ENCODE data around the gene TIMP3. TPM values are rescaled to one million over a fixed set of nuclear protein-coding genes. Genes with fewer than 3 reads are reported as not detected.
"Not testable (repeated sequence)": the region's sequence is repeated elsewhere in the genome, so short reads cannot be mapped to it uniquely, and the experiment has no call there.

The TIMP3 gene
- total RNA-seq, 2 experiments from 2014 or later = not detected

GRCh38 chr22:32868946-32869345 lies 67.4 kb downstream of the TIMP3 start:
- no peaks in the 10 kb centered on the region for H3K9me3 Mint-ChIP-seq (ENCODE audit: low read depth)
- ATAC-seq (no peak), DNase-seq (no peak)
- CTCF ChIA-PET = no interaction called here
- H3K4me3 Mint-ChIP-seq = no peak overlapping the region
- H3K27me3 Mint-ChIP-seq = no peaks in the 10 kb centered on the region
- no peaks in the 10 kb centered on the region for H3K4me1 Mint-ChIP-seq
- no peak overlapping the region for H3K27ac Mint-ChIP-seq
- no peaks in the 10 kb centered on the region for H3K36me3 Mint-ChIP-seq

GRCh38 chr22:32870474-32870873 lies 69.0 kb downstream of the TIMP3 start:
- ATAC-seq = no peak
- no peaks in the 10 kb centered on the region for H3K36me3 Mint-ChIP-seq
- no peaks in the 10 kb centered on the region for H3K9me3 Mint-ChIP-seq (ENCODE audit: low read depth)

GRCh38 chr22:32873604-32874003 lies 72.1 kb downstream of the TIMP3 start:
- H3K36me3 Mint-ChIP-seq; CTCF ChIA-PET; H3K4me3 Mint-ChIP-seq; H3K27ac Mint-ChIP-seq; DNase-seq; ATAC-seq; H3K9me3 Mint-ChIP-seq (ENCODE audit: low read depth); H3K27me3 Mint-ChIP-seq; H3K4me1 Mint-ChIP-seq: not testable (repeated sequence)

More at GRCh38 chr22:32870474-32870873, 69.0 kb downstream of the TIMP3 start:
- H3K27me3 Mint-ChIP-seq = no peaks in the 10 kb centered on the region
- no peak overlapping the region for H3K4me3 Mint-ChIP-seq
- no peak overlapping the region for H3K27ac Mint-ChIP-seq
- CTCF ChIA-PET = no interaction called here
- no peak for DNase-seq
- no peaks in the 10 kb centered on the region for H3K4me1 Mint-ChIP-seq

GRCh38 chr22:32874385-32874784 lies 72.9 kb downstream of the TIMP3 start:
- Mint-ChIP-seq H3K27me3 (peaks cover 3% of the 10 kb centered on the region), H3K9me3 (ENCODE audit: low read depth) (no peaks in the 10 kb centered on the region), H3K4me1 (no peaks in the 10 kb centered on the region), H3K4me3 (no peak overlapping the region), H3K36me3 (no peaks in the 10 kb centered on the region), H3K27ac (no peak overlapping the region)
- CTCF ChIA-PET = no interaction called here
- ATAC-seq (no peak), DNase-seq (no peak)

- Mint-ChIP-seq H3K36me3 (no peaks in the 10 kb centered on the region), H3K9me3 (ENCODE audit: low read depth) (no peaks in the 10 kb centered on the region), H3K27ac (no peak overlapping the region), H3K4me1 (no peaks in the 10 kb centered on the region), H3K27me3 (peaks cover 3% of the 10 kb centered on the region), H3K4me3 (no peak overlapping the region)
- no peak for DNase-seq
- CTCF ChIA-PET = no interaction called here
- no peak for ATAC-seq
Observed at GRCh38 chr22:32874976-32875375, 73.5 kb downstream of the TIMP3 start.

GRCh38 chr22:32876516-32876915 lies 75.0 kb downstream of the TIMP3 start:
- Mint-ChIP-seq H3K4me3 (no peak overlapping the region), H3K4me1 (no peaks in the 10 kb centered on the region), H3K36me3 (no peaks in the 10 kb centered on the region), H3K27me3 (peaks cover 6% of the 10 kb centered on the region), H3K27ac (no peak overlapping the region), H3K9me3 (ENCODE audit: low read depth) (no peaks in the 10 kb centered on the region)
- ATAC-seq = no peak
- CTCF ChIA-PET = no interaction called here
- DNase-seq = no peak

GRCh38 chr22:32877196-32877595 lies 75.7 kb downstream of the TIMP3 start:
- Mint-ChIP-seq H3K9me3 (ENCODE audit: low read depth) (no peaks in the 10 kb centered on the region), H3K4me1 (no peaks in the 10 kb centered on the region), H3K4me3 (no peak overlapping the region), H3K36me3 (no peaks in the 10 kb centered on the region), H3K27ac (no peak overlapping the region), H3K27me3 (peaks cover 6% of the 10 kb centered on the region)
- ATAC-seq = no peak
- CTCF ChIA-PET = no interaction called here
- no peak for DNase-seq

- H3K9me3 Mint-ChIP-seq (ENCODE audit: low read depth) = no peaks in the 10 kb centered on the region
- H3K27ac Mint-ChIP-seq = no peak overlapping the region
- ATAC-seq = no peak
- no peak overlapping the region for H3K4me3 Mint-ChIP-seq
- no peak for DNase-seq
- no peaks in the 10 kb centered on the region for H3K36me3 Mint-ChIP-seq
- CTCF ChIA-PET = interaction anchor here (1.0 kb wide), 2 partner anchors 18 to 121 kb away, joined by 3 read pairs; no protein-coding TSS in a partner anchor
- H3K27me3 Mint-ChIP-seq = peaks cover 11% of the 10 kb centered on the region
- no peaks in the 10 kb centered on the region for H3K4me1 Mint-ChIP-seq
Observed at GRCh38 chr22:32879550-32879949, 78.0 kb downstream of the TIMP3 start.

- ATAC-seq = no peak
- H3K4me1 Mint-ChIP-seq = no peaks in the 10 kb centered on the region
- DNase-seq = no peak
- H3K27ac Mint-ChIP-seq = no peak overlapping the region
- H3K27me3 Mint-ChIP-seq = peaks cover 11% of the 10 kb centered on the region
- H3K9me3 Mint-ChIP-seq (ENCODE audit: low read depth) = no peaks in the 10 kb centered on the region
- CTCF ChIA-PET = interaction anchor here (1.0 kb wide), 1 partner anchor 18 kb away, joined by 3 read pairs; no protein-coding TSS in a partner anchor
- H3K4me3 Mint-ChIP-seq = no peak overlapping the region
- no peaks in the 10 kb centered on the region for H3K36me3 Mint-ChIP-seq
Observed at GRCh38 chr22:32880061-32880460, 78.6 kb downstream of the TIMP3 start.

GRCh38 chr22:32880505-32880892 lies 79.0 kb downstream of the TIMP3 start:
- H3K9me3 Mint-ChIP-seq (ENCODE audit: low read depth) = no peaks in the 10 kb centered on the region
- CTCF ChIA-PET = interaction anchor here (1.0 kb wide), 1 partner anchor 19 kb away, joined by 3 read pairs; no protein-coding TSS in a partner anchor
- ATAC-seq (no peak), DNase-seq (no peak)
- no peaks in the 10 kb centered on the region for H3K4me1 Mint-ChIP-seq
- no peak overlapping the region for H3K27ac Mint-ChIP-seq
- no peak overlapping the region for H3K4me3 Mint-ChIP-seq
- H3K36me3 Mint-ChIP-seq = no peaks in the 10 kb centered on the region
- H3K27me3 Mint-ChIP-seq = peaks cover 11% of the 10 kb centered on the region

- DNase-seq (no peak), ATAC-seq (no peak)
- Mint-ChIP-seq H3K4me1 (no peaks in the 10 kb centered on the region), H3K9me3 (ENCODE audit: low read depth) (no peaks in the 10 kb centered on the region), H3K36me3 (no peaks in the 10 kb centered on the region), H3K27me3 (peaks cover 11% of the 10 kb centered on the region), H3K27ac (no peak overlapping the region), H3K4me3 (no peak overlapping the region)
- CTCF ChIA-PET = no interaction called here
Observed at GRCh38 chr22:32880893-32881596, 79.5 kb downstream of the TIMP3 start.

- no peak for DNase-seq
- H3K27ac Mint-ChIP-seq = no peak overlapping the region
Observed at GRCh38 chr22:32882360-32882755, 80.9 kb downstream of the TIMP3 start.

GRCh38 chr22:32882774-32883530 lies 81.4 kb downstream of the TIMP3 start:
- no peaks in the 10 kb centered on the region for H3K4me1 Mint-ChIP-seq
- no peak overlapping the region for H3K27ac Mint-ChIP-seq
- H3K9me3 Mint-ChIP-seq (ENCODE audit: low read depth) = no peaks in the 10 kb centered on the region
- H3K36me3 Mint-ChIP-seq = no peaks in the 10 kb centered on the region
- CTCF ChIA-PET = interaction anchor here (0.6 to 1.3 kb wide), 2 partner anchors 14 to 101 kb away, joined by 3 read pairs; no protein-coding TSS in a partner anchor
- DNase-seq = no peak
- no peak overlapping the region for H3K4me3 Mint-ChIP-seq
- no peak for ATAC-seq
- peaks cover 8% of the 10 kb centered on the region for H3K27me3 Mint-ChIP-seq

More at GRCh38 chr22:32882360-32882755, 80.9 kb downstream of the TIMP3 start:
- Mint-ChIP-seq H3K9me3 (ENCODE audit: low read depth) (no peaks in the 10 kb centered on the region), H3K27me3 (peaks cover 11% of the 10 kb centered on the region), H3K36me3 (no peaks in the 10 kb centered on the region), H3K4me3 (no peak overlapping the region), H3K4me1 (no peaks in the 10 kb centered on the region)
- ATAC-seq = no peak
- CTCF ChIA-PET = no interaction called here

Measured in activated CD8-positive, alpha-beta memory T cell treated with anti-CD3 and anti-CD28 coated beads, Interleukin-2, amount 10 ng/mL, durations not matched to agents 7 days and 5 days (primary cell).